GM21786 (cell line): ENCODE data around the gene MEF2C.

Experiments
- ATAC-seq: cut with Tn5 transposase; IDR thresholded peaks from one replicate; pipeline ENCODE4 v1.9.1; 2021; ENCODE audit not compliant: unreplicated experiment

Gene MEF2C

GRCh38 chr5:88690409-88691229 is 192.4 kb downstream of the MEF2C start:
- ATAC-seq, result peak; percentile 87

DNA sequence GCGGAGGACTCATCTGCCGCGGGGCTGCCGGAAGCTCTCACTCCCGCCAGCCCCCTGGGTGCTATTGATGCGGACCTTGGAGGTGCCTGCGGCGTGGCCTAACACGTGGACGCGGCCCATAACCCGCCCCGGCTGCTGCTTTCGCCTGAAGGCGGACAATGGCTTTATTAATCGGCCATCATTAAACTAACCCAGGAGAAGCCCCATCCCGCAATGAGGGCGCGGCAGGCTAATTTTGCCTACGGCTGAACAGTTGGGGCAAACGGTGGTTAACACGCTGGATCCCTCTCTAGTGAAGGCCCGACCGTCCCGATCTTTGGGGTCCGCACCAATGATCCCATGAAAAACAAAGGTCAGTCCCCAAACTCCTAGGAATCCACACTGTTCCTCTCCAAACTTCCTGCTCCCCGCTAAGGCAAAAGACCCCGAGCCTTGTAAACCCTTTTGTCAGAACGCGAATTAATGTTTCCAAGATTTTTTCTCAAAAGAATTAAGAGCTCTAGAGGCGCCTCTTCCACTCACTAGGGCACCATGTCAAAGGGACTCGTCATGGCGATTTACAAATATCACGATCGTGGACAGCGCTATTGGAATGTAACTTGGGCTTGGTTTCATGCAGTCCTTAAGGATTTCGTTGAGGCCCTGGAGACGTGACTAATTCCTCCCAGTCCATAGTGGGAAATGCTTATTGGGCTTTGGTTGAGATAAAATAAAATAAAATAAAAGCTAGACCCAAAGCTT is 193.1 kb downstream of the MEF2C start:
- ATAC-seq, result no peak

GRCh38 chr5:88688984-88689667 is 193.9 kb downstream of the MEF2C start:
- ATAC-seq, result no peak

DNA sequence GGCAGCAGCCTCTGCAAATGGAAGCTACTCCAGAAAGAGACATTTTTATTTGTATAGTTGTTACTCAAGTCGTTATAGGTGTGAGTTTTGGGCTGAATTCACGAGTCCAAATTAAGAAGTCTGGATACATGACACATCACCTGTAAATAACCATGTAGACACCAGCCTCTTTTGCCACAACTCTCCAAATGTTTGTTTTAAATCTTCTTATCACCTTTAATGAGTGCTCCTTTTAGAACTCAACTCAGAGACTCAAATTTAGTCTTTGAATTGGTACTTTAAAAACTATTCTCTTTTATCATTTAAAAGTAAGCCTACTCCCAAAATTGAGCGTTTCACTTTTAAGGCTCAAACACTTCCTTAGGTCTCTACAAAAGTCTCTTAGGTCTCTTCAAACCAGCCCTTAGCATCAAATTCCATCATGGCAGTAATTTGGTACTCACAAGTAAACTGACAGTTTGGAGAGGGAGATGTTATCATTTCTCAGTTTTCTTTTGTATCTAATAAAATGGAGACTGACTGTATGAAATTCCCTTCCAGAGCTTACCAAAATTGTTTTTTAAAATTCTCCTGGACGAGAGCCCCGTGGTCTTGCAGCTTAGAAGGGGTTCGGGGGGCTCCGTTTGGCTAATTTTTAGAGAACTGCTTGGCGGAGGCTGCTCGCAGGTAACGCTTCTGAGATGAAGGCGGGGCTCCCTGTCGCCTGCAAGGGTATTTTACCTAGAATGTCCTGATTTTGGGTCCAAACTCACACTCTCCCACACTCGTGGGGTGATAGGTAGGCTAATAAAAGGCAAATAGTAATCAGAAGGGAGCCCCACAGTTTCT is 194.6 kb downstream of the MEF2C start:
- no peak for ATAC-seq

- no peak for ATAC-seq
Measured at GRCh38 chr5:88687373-88687911, 195.5 kb downstream of the MEF2C start.

GRCh38 chr5:88686726-88687125 is 196.3 kb downstream of the MEF2C start:
- ATAC-seq, result no peak

- no peak for ATAC-seq
Measured at GRCh38 chr5:88685591-88686541, 197.1 kb downstream of the MEF2C start.

GRCh38 chr5:88683506-88684135 is 199.4 kb downstream of the MEF2C start:
- peak; percentile 43 for ATAC-seq

DNA sequence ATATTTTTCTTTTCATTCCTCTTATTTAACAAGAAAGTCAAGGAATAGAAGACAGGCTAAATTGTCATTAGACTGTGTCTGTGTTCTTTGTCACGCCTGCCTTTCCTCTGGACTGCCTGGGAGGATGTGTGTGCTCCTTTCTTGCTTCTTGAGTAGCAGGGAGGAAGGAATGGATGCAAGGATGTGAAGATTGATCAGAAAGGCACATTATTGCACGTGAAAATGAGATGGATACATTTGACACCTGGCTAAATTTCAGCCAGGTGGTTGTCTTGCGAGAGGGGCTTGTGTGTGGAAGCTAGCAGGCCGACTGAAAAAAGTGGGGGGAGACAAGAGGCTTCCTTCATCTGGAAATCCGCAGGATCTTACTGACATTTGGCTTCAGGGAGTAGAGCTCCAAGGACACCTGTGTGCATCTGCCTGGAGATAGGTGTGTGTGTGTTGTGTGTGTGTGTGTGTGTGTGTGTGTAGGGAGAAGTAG is 200.1 kb downstream of the MEF2C start:
- no peak for ATAC-seq

DNA sequence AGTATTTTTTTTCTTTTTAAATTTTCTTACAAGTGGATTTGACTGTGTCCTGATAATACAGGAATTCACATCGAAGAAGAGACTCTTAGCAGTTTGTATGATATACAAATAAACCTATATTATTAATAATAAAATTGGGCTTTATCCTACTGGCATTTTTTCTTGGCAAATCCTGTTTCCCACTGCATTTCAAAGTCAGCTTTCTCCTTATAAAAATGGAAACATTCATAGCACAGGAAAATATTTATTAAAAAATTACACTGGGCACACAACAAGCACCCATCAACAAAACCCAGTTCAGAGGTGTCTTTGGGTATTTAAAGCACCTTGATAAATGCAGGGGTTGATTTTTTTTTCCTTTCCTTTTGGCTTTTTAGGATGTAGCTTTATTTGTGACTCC is 200.9 kb downstream of the MEF2C start:
- no peak for ATAC-seq

DNA sequence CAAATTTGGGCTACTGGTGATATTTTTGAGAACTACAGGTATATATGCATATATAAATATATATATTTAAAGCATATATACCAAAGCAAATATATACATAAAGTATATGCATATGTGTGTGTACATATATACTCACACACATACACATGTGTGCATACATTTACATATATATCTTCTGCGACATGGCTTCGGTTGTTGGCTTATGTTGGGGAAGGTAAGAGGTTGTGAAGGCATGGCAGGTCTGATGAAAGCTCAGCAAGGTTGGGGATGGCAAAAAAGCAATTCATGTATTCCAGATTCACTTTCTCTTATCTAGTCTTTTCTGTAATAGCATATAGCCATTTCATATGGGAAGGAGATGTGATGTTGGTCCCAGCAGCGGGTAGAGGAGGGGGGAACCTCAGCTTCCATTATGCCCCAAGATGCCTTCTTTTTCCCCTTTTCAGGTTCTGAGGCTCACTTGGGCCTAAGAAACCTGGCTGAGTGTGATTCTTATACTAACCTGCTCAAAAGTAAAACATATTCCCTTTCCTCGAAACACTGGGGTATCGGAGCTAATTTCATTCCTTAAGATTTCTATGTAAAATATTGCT is 201.7 kb downstream of the MEF2C start:
- no peak for ATAC-seq

DNA sequence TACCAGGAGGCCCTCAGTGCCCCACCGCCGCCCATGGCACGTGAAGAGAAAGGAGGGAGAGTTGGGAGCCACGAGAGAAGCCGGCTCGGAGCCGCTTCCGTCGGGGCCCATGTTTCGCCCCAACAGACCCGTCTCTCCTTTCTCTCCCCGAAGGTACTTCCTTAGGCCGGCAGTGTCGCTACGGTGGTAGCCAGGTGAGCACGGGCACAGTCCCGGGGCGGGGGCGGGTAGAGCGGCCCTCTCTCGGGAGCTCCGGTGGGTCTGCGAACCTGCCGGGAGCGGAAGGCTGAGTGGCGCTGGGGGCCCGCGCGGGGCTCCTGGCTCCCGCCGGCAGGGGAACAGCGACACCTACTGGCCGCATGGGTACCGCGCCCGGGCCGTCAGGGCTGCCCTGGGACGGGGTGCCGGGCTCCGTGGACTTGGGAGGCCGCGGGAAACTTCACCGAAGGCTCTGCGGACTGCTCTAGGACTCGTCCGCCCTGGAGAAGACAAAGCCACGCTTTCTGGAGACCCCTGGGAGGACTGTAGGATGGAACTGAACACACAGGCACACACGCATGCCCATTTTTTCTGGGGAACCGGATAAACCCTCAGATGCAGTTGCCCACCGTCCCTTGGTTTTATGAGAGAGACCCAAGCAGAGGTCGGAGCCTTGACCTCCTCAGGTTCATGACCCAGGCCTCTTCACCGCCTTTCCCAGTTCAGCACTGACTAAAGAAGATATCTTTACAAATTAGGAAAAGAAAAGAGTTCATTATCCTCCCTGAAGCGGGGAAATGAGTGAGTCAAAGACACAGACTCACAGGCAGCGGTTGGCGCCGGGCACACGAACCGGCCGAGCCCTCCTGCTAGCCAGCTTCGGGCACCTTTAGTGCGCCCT is 202.5 kb downstream of the MEF2C start:
- ATAC-seq, result peak; percentile 75

DNA sequence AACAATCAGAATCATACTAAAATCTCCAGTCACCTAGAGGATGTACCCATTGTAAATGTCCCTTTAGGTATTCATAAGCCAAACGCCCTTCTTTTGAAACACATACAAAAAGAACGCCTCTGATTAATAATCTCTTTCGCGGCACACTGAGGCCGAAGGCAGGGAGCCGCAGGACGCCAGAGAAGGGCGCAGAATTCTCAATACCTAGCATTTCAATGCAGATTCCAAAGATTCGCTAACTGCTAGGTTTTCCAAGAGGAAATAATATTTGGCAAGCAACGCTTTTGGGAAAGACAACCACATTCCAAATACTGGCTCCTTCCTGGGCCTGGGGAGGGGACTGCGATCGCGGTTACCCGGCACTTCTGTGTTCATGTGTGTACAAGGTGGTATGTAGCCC is 203.3 kb downstream of the MEF2C start:
- no peak for ATAC-seq

GRCh38 chr5:88678770-88679381 is 204.1 kb downstream of the MEF2C start:
- ATAC-seq, result no peak

DNA sequence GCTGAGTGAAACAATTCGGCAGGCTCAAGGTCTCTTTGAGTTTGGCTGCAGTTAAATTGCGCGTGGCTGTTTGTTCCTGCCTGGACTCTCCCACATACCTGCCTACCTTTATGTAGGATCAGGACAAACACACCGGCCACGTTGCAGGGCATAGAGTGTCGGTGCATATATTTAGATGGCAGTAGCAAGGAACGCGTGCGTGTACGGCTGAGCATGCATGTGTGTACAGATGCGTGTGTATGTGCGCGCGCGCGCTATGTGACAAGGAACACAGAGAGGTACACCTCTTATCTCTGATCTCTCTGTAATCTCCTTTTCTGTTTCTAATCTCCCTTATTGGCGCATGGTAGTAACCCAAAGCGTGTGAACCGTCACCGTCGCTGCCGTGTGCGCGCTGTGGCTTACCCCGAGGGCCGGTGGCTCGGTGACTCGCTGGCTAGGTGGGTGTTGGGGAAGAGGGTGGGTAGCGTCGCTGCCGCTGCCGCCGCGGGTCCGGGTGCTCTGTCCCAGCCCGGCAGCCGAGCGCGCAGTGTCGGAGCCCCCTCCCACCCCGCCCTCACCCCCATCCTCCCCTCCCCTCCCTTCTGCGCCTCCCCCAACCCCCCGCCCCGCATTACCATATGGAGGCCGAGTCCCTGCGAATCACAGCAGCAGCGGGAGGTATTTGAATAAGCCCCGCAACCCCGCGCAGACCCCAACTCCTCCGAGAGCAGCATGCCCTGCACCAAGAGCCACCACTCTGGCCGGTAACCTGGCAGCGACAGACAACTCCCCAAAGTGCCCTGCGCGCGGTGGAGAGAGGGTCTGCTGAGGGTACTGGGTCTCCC is 204.8 kb downstream of the MEF2C start:
- no peak for ATAC-seq

- no peak for ATAC-seq
Measured at GRCh38 chr5:88677376-88677895, 205.5 kb downstream of the MEF2C start.
